GM12878 (cell line): ENCODE measurements around the gene RAB6B. TPM values are rescaled to one million over a fixed set of nuclear protein-coding genes. Genes with fewer than 3 reads are reported as not detected.

Experiments used
- ATAC-seq: fragments of 200-7000 bp; cut with Tn5 transposase; 3 replicates; pipeline ENCODE4 v1.9.1; 2020; ENCODE audit warnings: mild to moderate bottlenecking, moderate library complexity
- BruUV-seq: library from RNA; stranded (reverse); fragments of 400-500 nt; replicated peaks from 2 replicates; lab custom pipeline; 2021; lab: Mats Ljungman, UMichigan
- CTCF ChIA-PET: fragments of 300-600 bp; sonication (Branson Sonifier 250); formaldehyde crosslinking; extraction: SDS; loops from one replicate; lab custom pipeline; 2021; ENCODE audit warnings: inconsistent platforms; lab: Yijun Ruan, JAX
- POLR2A ChIA-PET: fragments of 350-600 bp; formaldehyde crosslinking; extraction: SDS; loops from one replicate; lab custom pipeline; 2021; ENCODE audit warnings: inconsistent platforms; lab: Charles Lee
- RAD21 ChIA-PET: fragments of 300-600 bp; sonication (Branson Sonifier 250); formaldehyde crosslinking; loops from one replicate; lab custom pipeline; 2023; ENCODE audit warnings: antibody characterized with exemption; ENCODE audit not compliant: unreplicated experiment; lab: Charles Lee
- SMC1A ChIA-PET: fragments of 300-600 bp; sonication (Branson Sonifier 250); formaldehyde crosslinking; loops from one replicate; lab custom pipeline; 2023; ENCODE audit not compliant: unreplicated experiment, uncharacterized antibody; lab: Charles Lee
- DNase-seq: peaks from one replicate; pipeline ENCODE4 v3.0.0-alpha.2; 2011; ENCODE audit warnings: low read depth, low spot score
- FAIRE-seq: peaks from 3 replicates; lab custom pipeline; 2011; peaks lifted over from hg19 to GRCh38; lab: Jason Lieb, UNC
- H2AFZ ChIP-seq: 2 replicates; pipeline ENCODE4 v1.6.0; 2011; ENCODE audit warnings: low read depth, low read length, control low read depth; ENCODE audit not compliant: control insufficient read depth
- H3K27ac ChIP-seq: 2 replicates; pipeline ENCODE4 v1.5.1; 2011; ENCODE audit warnings: control low read depth; ENCODE audit not compliant: control insufficient read depth, insufficient read depth
- H3K27me3 ChIP-seq, 2 experiments: replicated peaks in 1 of 2; 2 replicates each; pipeline versions ENCODE4 v1.6.0 to v1.6.1; 2011; ENCODE audit warnings: low read length in 1 of 2; ENCODE audit not compliant: control insufficient read depth in 2 of 2, insufficient read depth in 2 of 2
- H3K36me3 ChIP-seq, 2 experiments: 2 replicates each; pipeline ENCODE4 v1.5.1; 2011; ENCODE audit warnings: low read length in 1 of 2; ENCODE audit not compliant: control insufficient read depth in 2 of 2, insufficient read depth in 2 of 2
- H3K4me1 ChIP-seq: 2 replicates; pipeline ENCODE4 v1.6.1; 2011; ENCODE audit warnings: mild to moderate bottlenecking, low read length, moderate library complexity, mixed read lengths; ENCODE audit not compliant: control insufficient read depth, insufficient read depth
- H3K4me2 ChIP-seq: 2 replicates; pipeline ENCODE4 v1.6.0; 2011; ENCODE audit warnings: control low read depth; ENCODE audit not compliant: control insufficient read depth, insufficient read depth
- H3K4me3 ChIP-seq: fragments of 200-600 bp; sonication (generic); 2 replicates; pipeline ENCODE4 v1.5.1; 2016
- H3K79me2 ChIP-seq: 2 replicates; pipeline ENCODE4 v1.6.0; 2011; ENCODE audit warnings: low read length; ENCODE audit not compliant: control insufficient read depth, insufficient read depth
- H3K9ac ChIP-seq: 2 replicates; pipeline ENCODE4 v1.8.0; 2011; ENCODE audit warnings: low read length, control low read depth, mixed read lengths; ENCODE audit not compliant: control insufficient read depth, insufficient read depth
- H3K9me3 ChIP-seq: replicated peaks from 3 replicates; pipeline ENCODE4 v1.5.1; 2011; ENCODE audit warnings: mild to moderate bottlenecking, low read length; ENCODE audit not compliant: control insufficient read depth, insufficient read depth
- H4K20me1 ChIP-seq: 2 replicates; pipeline ENCODE4 v1.6.0; 2011; ENCODE audit not compliant: control insufficient read depth, insufficient read depth
- BCLAF1 ChIP-seq: fragments of 450-650 bp; IDR thresholded peaks from 2 replicates; pipeline ENCODE4 v1.6.1; 2017; ENCODE audit warnings: antibody characterized with exemption, mild to moderate bottlenecking, moderate library complexity
- BMI1 ChIP-seq: fragments of 450-650 bp; IDR thresholded peaks from 2 replicates; pipeline ENCODE4 v1.6.1; 2016; ENCODE audit warnings: mild to moderate bottlenecking, moderate library complexity, borderline replicate concordance
- E2F4 ChIP-seq: IDR thresholded peaks from 2 replicates; pipeline ENCODE4 v1.6.1; 2012; ENCODE audit warnings: low read depth, low read length, improper control_type of control experiment
- FOXM1 ChIP-seq: IDR thresholded peaks from 2 replicates; pipeline ENCODE4 v1.6.1; 2012; ENCODE audit warnings: low read depth, mild to moderate bottlenecking, inconsistent platforms, low read length, moderate library complexity
- JUNB ChIP-seq: IDR thresholded peaks from 2 replicates; pipeline ENCODE4 v1.6.1; 2016; ENCODE audit warnings: antibody characterized with exemption, mild to moderate bottlenecking
- KLF5 ChIP-seq: fragments of 450-650 bp; IDR thresholded peaks from 2 replicates; pipeline ENCODE4 v1.6.1; 2014; ENCODE audit warnings: mild to moderate bottlenecking; ENCODE audit not compliant: partially characterized antibody
- NR2C1 ChIP-seq: fragments of 450-650 bp; IDR thresholded peaks from 2 replicates; pipeline ENCODE4 v1.6.1; 2017; ENCODE audit warnings: antibody characterized with exemption, mild to moderate bottlenecking, moderate library complexity
- PBX3 ChIP-seq: IDR thresholded peaks from 2 replicates; pipeline ENCODE4 v1.6.1; 2011; ENCODE audit warnings: mild to moderate bottlenecking, low read depth, low read length, moderate library complexity; ENCODE audit not compliant: insufficient replicate concordance
- RAD51 ChIP-seq: fragments of 450-650 bp; IDR thresholded peaks from 2 replicates; pipeline ENCODE4 v1.6.1; 2016; ENCODE audit warnings: moderate library complexity, mild to moderate bottlenecking, inconsistent platforms
- RCOR1 ChIP-seq: conservative IDR thresholded peaks from 2 replicates; pipeline ENCODE4 v1.6.1; 2012; ENCODE audit warnings: low read depth, low read length, improper control_type of control experiment
- RELB ChIP-seq: fragments of 450-650 bp; IDR thresholded peaks from 2 replicates; pipeline ENCODE4 v1.6.1; 2017; ENCODE audit warnings: low read depth, mild to moderate bottlenecking, moderate library complexity
- SIN3A ChIP-seq: IDR thresholded peaks from 2 replicates; pipeline ENCODE4 v1.6.1; 2012; ENCODE audit warnings: low read depth, low read length, improper control_type of control experiment
- SREBF1 ChIP-seq: IDR thresholded peaks from 2 replicates; pipeline ENCODE4 v1.6.1; 2012; ENCODE audit warnings: mild to moderate bottlenecking, low read length
- ZBTB40 ChIP-seq: fragments of 450-650 bp; IDR thresholded peaks from 2 replicates; pipeline ENCODE4 v1.6.1; 2016; ENCODE audit warnings: mild to moderate bottlenecking, moderate library complexity, borderline replicate concordance
- WGBS: methylation state at CpG from one replicate; pipeline ENCODE4 v1.1.6; 2016; ENCODE audit warnings: low lambda C conversion rate; ENCODE audit not compliant: insufficient replicate concordance, insufficient coverage; ENCODE audit errors: missing lambda C conversion rate; 5-methylcytosine and 5-hydroxymethylcytosine counted together
- in situ Hi-C: fragments of 300-500 bp; cut with MboI; formaldehyde crosslinking; loops from 9 replicates; pipeline ENCODE4 v1.14.3; 2018; ENCODE audit warnings: mixed read lengths
- intact Hi-C: fragments of 100-400 bp; cut with micrococcal nuclease; formaldehyde crosslinking; loops from one replicate; pipeline ENCODE4 v1.14.2; 2022; ENCODE audit not compliant: unreplicated experiment
- polyA plus RNA-seq, 11 experiments: library from polyadenylated mRNA; depleted of rRNA in 4 of 11; unstranded in 6 of 11; stranded (reverse) in 5 of 11; fragments of >200 nt; fragmentation: Nextera tagmentation in 4 of 11; fragmentation: Illumina TruSeq in 1 of 11; extraction: Ambion mirVana in 4 of 11; extraction: Trizol in 1 of 11; gene quantifications; 1 replicate in 1 of 11; 2 replicates in 10 of 11; pipeline versions ENCODE4 v1.2.1 to v1.2.3, GENCODE V29; 2011 to 2016; ENCODE audit warnings: inconsistent platforms in 2 of 11, missing spikeins in 2 of 11, low read depth in 1 of 11
- total RNA-seq, 4 experiments: library from RNA; depleted of rRNA in 3 of 4; stranded (reverse); fragments of >200 nt in 3 of 4; fragmentation: Illumina TruSeq in 1 of 4; extraction: Trizol in 1 of 4; gene quantifications; 2 replicates each; pipeline versions ENCODE4 v1.2.1 to v1.2.3, GENCODE V29; 2013 to 2021

RAB6B gene
- total and polyA plus RNA-seq, 10 of the 15 experiments (the other 5 are each of a cell fraction or from before 2014, with no cell fraction given), result 0.01 to 0.16 (median 0.04) TPM; not detected in 5

GRCh38 chr3:133901847-133902246, 6.2 kb upstream of the RAB6B start:
- WGBS, result 42% methylated on average over 5 of the region's 5 CpGs
- POLR2A ChIA-PET, result no interaction called here
- Histone ChIP-seq H2AFZ (no peak overlapping the region), H3K9ac (no peak overlapping the region), H4K20me1 (no peaks in the 10 kb centered on the region), H3K79me2 (no peaks in the 10 kb centered on the region), H3K4me2 (no peak overlapping the region), H3K27ac (no peak overlapping the region), H3K4me3 (no peak overlapping the region), H3K9me3 (no peaks in the 10 kb centered on the region; the same call in 2 of the 3 replicates), H3K27me3 (peaks cover 0 to 6% of the 10 kb centered on the region in 2 experiments; a peak in 2 of 4 replicates), H3K36me3 (no peaks in the 10 kb centered on the region), H3K4me1 (no peaks in the 10 kb centered on the region)
- FAIRE-seq (no peak), ATAC-seq (no peak), DNase-seq (no peak)
- SMC1A ChIA-PET, result interaction anchor here (0.6 kb wide), 1 partner anchor 254 kb away, joined by 3 read pairs; no protein-coding TSS in a partner anchor
- in situ Hi-C loops, result no loop called here
- intact Hi-C loops, result no loop called here
- RAD21 ChIA-PET, result no interaction called here
- CTCF ChIA-PET, result no interaction called here
- BruUV-seq, result no TSS peak
- no peak for TF ChIP-seq PBX3
- no peak for TF ChIP-seq KLF5
- no peak for TF ChIP-seq FOXM1
- TF ChIP-seq BCLAF1, result no peak
- no peak for TF ChIP-seq RAD51
- TF ChIP-seq RCOR1, result no peak
- TF ChIP-seq NR2C1, result no peak
- no peak for TF ChIP-seq SIN3A
- TF ChIP-seq ZBTB40, result no peak
- TF ChIP-seq E2F4, result no peak
- TF ChIP-seq SREBF1, result no peak
- TF ChIP-seq BMI1, result no peak
- TF ChIP-seq JUNB, result no peak
- no peak for TF ChIP-seq RELB
